GM12874 (cell line): ENCODE measurements around the gene CIB4.

Experiments used
- TF ChIP-seq, protein P1 (sequence below): IDR thresholded peaks from 2 replicates; pipeline ENCODE4 v1.5.1; 2011; ENCODE audit warnings: low read depth, mild to moderate bottlenecking, control low read depth, low read length, moderate library complexity; ENCODE audit not compliant: insufficient read depth

The CIB4 gene

GRCh38 chr2:26585100-26585499 lies 56.1 kb downstream of the CIB4 start:
- TF ChIP-seq, protein P1, sequence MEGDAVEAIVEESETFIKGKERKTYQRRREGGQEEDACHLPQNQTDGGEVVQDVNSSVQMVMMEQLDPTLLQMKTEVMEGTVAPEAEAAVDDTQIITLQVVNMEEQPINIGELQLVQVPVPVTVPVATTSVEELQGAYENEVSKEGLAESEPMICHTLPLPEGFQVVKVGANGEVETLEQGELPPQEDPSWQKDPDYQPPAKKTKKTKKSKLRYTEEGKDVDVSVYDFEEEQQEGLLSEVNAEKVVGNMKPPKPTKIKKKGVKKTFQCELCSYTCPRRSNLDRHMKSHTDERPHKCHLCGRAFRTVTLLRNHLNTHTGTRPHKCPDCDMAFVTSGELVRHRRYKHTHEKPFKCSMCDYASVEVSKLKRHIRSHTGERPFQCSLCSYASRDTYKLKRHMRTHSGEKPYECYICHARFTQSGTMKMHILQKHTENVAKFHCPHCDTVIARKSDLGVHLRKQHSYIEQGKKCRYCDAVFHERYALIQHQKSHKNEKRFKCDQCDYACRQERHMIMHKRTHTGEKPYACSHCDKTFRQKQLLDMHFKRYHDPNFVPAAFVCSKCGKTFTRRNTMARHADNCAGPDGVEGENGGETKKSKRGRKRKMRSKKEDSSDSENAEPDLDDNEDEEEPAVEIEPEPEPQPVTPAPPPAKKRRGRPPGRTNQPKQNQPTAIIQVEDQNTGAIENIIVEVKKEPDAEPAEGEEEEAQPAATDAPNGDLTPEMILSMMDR = no peak

DNA sequence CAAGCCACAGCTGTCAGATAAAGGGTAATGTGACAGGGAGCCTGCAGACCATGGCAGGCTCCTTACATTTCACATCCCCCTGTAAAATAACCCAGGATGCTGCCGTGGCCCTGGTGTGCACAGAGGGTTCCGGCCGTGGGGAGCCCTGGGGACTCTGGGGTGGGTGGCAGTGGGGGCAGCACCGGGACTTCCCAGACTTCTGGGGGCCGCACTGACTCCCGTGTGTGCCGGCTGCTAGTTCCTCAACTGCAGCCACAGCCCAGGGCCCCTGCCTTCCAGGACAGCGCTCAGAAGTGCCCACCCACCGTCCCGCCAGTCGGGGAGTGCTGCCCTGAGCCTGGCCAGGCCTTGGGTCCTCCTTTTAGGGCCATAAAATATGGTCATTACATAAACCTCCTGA lies 56.5 kb downstream of the CIB4 start:
- TF ChIP-seq, protein P1 = no peak

GRCh38 chr2:26584191-26584590 lies 57.0 kb downstream of the CIB4 start:
- TF ChIP-seq, protein P1 = no peak

GRCh38 chr2:26583381-26583911 lies 57.7 kb downstream of the CIB4 start:
- TF ChIP-seq, protein P1 = no peak

DNA sequence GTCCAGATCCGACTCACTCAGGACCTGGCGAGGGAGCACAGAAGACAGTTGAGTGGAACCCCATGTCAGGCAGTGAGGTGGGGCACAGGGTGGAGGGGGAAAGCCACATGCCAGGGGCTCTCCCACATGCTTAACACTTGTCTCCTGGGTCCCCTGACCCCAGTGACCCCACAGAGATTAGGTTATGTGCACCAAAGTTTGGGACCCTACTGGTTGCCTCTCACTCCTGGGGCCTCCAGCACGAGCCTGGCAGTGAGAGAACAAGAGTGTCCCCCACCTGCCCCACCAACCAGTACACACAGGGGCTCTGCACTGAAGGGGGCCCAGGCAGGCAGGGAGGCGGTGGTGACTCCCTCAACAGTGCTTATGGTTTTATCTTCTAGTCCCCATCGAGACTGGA lies 58.3 kb downstream of the CIB4 start:
- TF ChIP-seq, protein P1 = no peak

GRCh38 chr2:26581991-26582842 lies 58.9 kb downstream of the CIB4 start:
- TF ChIP-seq, protein P1 = no peak

DNA sequence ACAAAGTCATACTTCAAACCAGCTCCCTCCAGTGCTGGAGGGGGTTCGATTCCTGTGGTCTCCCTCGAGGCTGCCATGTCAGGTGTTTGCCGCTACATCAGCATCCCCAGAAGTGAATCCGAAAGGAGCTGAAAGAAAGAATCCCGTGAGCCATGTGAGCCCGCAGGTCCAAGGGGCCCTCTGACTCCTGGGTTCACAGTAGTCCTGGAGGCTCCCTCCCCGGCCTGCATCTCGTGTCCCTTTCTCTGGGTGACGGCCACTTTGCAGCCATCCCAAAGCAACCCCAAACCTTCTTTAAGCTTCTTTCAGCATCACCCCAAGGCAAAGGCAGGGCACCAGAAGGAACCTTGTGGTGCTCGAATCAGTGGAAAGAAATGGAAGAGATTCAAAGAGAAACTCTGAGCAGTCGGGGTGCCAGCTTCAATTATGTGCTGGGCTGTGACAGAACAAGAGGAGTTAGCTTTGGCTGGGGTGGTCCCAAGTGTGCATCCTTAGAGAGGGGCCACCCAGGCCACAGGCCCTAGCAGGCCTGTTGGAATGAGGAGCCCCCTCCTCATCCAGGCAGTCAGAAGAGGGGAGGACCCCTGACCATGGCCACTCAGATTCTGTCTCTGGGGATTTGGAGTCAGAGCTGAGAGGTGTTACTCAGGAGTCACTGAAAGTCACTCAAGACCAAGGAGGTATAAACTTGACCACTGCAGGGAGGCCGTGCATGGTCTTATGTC lies 59.7 kb downstream of the CIB4 start:
- TF ChIP-seq, protein P1 = no peak
